BE2C (cell line): ENCODE data around the gene NUP54.

ENCODE experiments used
- DNase-seq: peaks from one replicate; pipeline ENCODE4 v3.0.0-alpha.2; 2020
- H3K27me3 ChIP-seq: fragments of 250-450 bp; sonication (Bioruptor Pico); 2 replicates; pipeline ENCODE4 v1.5.1; 2020; ENCODE audit warnings: mild to moderate bottlenecking
- H3K36me3 ChIP-seq: fragments of 250-450 bp; sonication (Bioruptor Pico); 2 replicates; pipeline ENCODE4 v1.5.1; 2020; ENCODE audit warnings: mild to moderate bottlenecking
- H3K4me1 ChIP-seq: fragments of 250-450 bp; sonication (Bioruptor Pico); 2 replicates; pipeline ENCODE4 v1.5.1; 2020
- H3K4me3 ChIP-seq: 2 replicates; pipeline ENCODE4 v1.5.1; 2011; ENCODE audit warnings: low read depth, low read length
- H3K9me3 ChIP-seq: fragments of 250-450 bp; sonication (Bioruptor Pico); 2 replicates; pipeline ENCODE4 v1.5.1; 2020
- TF ChIP-seq, protein P1 (sequence below): IDR thresholded peaks from 2 replicates; pipeline ENCODE4 v1.5.1; 2012; ENCODE audit warnings: mild to moderate bottlenecking, low read depth, low read length

Gene NUP54

GRCh38 chr4:76088719-76089118 lies 59.5 kb downstream of the NUP54 start:
- H3K36me3 ChIP-seq = no peaks in the 10 kb centered on the region
- no peaks in the 10 kb centered on the region for H3K9me3 ChIP-seq
- TF ChIP-seq, protein P1, sequence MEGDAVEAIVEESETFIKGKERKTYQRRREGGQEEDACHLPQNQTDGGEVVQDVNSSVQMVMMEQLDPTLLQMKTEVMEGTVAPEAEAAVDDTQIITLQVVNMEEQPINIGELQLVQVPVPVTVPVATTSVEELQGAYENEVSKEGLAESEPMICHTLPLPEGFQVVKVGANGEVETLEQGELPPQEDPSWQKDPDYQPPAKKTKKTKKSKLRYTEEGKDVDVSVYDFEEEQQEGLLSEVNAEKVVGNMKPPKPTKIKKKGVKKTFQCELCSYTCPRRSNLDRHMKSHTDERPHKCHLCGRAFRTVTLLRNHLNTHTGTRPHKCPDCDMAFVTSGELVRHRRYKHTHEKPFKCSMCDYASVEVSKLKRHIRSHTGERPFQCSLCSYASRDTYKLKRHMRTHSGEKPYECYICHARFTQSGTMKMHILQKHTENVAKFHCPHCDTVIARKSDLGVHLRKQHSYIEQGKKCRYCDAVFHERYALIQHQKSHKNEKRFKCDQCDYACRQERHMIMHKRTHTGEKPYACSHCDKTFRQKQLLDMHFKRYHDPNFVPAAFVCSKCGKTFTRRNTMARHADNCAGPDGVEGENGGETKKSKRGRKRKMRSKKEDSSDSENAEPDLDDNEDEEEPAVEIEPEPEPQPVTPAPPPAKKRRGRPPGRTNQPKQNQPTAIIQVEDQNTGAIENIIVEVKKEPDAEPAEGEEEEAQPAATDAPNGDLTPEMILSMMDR = no peak
- H3K27me3 ChIP-seq = no peaks in the 10 kb centered on the region
- H3K4me1 ChIP-seq = peaks cover 7% of the 10 kb centered on the region
- no peak for DNase-seq
- no peak overlapping the region for H3K4me3 ChIP-seq

GRCh38 chr4:76087007-76087769 lies 61.0 kb downstream of the NUP54 start:
- TF ChIP-seq, protein P1 = peak; percentile 88

DNA sequence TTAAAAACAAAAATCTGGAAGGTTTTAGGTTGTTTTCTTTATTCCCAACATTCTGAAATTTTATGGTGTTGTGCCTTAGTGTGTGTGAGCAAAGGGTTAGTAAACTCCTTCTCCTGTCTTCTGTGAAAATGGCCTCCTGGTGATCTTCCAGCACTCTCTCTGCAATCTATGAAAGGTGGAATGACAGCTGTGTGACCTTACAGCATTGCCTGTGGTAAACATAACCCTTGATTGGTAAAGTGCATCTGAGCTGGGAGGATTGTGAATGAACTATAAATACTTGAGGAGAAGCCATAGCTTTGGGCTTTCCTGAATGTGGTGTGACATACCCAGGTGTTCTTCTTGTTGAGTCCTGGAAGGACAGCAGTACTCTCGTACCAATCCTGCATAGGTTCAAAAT lies 63.7 kb downstream of the NUP54 start:
- Histone ChIP-seq H3K4me3 (no peak overlapping the region), H3K27me3 (no peaks in the 10 kb centered on the region), H3K4me1 (peaks cover 3% of the 10 kb centered on the region), H3K9me3 (no peaks in the 10 kb centered on the region), H3K36me3 (no peaks in the 10 kb centered on the region)
- TF ChIP-seq, protein P1 = no peak
- no peak for DNase-seq

More at GRCh38 chr4:76087007-76087769, 61.0 kb downstream of the NUP54 start:
- Histone ChIP-seq H3K4me1 (peaks cover 7% of the 10 kb centered on the region), H3K4me3 (peak overlapping the region; percentile 33), H3K27me3 (no peaks in the 10 kb centered on the region), H3K36me3 (no peaks in the 10 kb centered on the region), H3K9me3 (no peaks in the 10 kb centered on the region)
- peak; percentile 68 for DNase-seq

- Histone ChIP-seq H3K4me1 (peaks cover 3% of the 10 kb centered on the region), H3K4me3 (no peak overlapping the region), H3K27me3 (no peaks in the 10 kb centered on the region; the same call in 1 of the 2 replicates), H3K36me3 (no peaks in the 10 kb centered on the region), H3K9me3 (no peaks in the 10 kb centered on the region)
- TF ChIP-seq, protein P1 = no peak
- DNase-seq = no peak
These were observed 64.7 kb downstream of the NUP54 start for GRCh38 chr4:76083386-76083988.

- DNase-seq = no peak
- Histone ChIP-seq H3K4me1 (no peaks in the 10 kb centered on the region), H3K27me3 (no peaks in the 10 kb centered on the region; the same call in 1 of the 2 replicates), H3K4me3 (no peak overlapping the region), H3K9me3 (no peaks in the 10 kb centered on the region), H3K36me3 (no peaks in the 10 kb centered on the region)
- TF ChIP-seq, protein P1 = no peak
These were observed 70.1 kb downstream of the NUP54 start for GRCh38 chr4:76078033-76078613.
